GM12872 (cell line): ENCODE results near the gene KRTAP2-3.
"Not testable (repeated sequence)": the region's sequence is repeated elsewhere in the genome, so short reads cannot be mapped to it uniquely, and the experiment has no call there.

Experiments used
- TF ChIP-seq, protein P1 (sequence below): IDR thresholded peaks from 3 replicates; pipeline ENCODE4 v1.5.1; 2011; ENCODE audit warnings: low read depth, mild to moderate bottlenecking, low read length, moderate library complexity; ENCODE audit not compliant: insufficient read depth

Gene KRTAP2-3

GRCh38 chr17:41040783-41041571 lies 18.9 kb downstream of the KRTAP2-3 start, which contains the start of gene KRTAP1-1:
KRTAP1-1 (minus strand) TSS chr17:41041450; CDS start chr17:41041397, 53 bp downstream.
- TF ChIP-seq, protein P1, sequence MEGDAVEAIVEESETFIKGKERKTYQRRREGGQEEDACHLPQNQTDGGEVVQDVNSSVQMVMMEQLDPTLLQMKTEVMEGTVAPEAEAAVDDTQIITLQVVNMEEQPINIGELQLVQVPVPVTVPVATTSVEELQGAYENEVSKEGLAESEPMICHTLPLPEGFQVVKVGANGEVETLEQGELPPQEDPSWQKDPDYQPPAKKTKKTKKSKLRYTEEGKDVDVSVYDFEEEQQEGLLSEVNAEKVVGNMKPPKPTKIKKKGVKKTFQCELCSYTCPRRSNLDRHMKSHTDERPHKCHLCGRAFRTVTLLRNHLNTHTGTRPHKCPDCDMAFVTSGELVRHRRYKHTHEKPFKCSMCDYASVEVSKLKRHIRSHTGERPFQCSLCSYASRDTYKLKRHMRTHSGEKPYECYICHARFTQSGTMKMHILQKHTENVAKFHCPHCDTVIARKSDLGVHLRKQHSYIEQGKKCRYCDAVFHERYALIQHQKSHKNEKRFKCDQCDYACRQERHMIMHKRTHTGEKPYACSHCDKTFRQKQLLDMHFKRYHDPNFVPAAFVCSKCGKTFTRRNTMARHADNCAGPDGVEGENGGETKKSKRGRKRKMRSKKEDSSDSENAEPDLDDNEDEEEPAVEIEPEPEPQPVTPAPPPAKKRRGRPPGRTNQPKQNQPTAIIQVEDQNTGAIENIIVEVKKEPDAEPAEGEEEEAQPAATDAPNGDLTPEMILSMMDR: not testable (repeated sequence)

DNA sequence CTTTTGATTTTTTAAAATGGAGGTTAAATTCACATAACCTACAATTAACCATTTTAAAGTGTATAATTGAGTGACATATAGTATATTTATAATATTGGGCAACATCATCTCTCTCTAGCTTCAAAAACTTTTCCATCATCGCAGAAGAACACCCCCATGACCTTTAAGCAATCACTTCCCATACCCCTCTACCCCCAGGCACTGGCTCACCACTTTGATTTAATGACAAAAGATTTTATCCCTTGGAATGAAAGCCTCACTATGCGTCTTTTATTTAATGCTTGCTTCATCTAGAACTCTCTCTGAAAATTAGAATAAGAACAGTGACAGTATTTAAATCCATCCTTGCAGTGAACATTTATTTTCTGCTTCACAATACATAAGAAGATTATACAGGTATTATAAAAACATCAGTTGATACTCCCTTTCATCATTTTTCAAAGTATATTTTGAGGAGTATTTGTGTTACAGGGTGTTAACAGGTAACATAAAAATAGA lies 22.0 kb downstream of the KRTAP2-3 start:
- TF ChIP-seq, protein P1: no peak

GRCh38 chr17:41034346-41034935 lies 25.5 kb downstream of the KRTAP2-3 start, which contains the start of gene KRTAP1-3:
KRTAP1-3 (minus strand) TSS chr17:41034874; CDS start chr17:41034821, 53 bp downstream.
- TF ChIP-seq, protein P1: not testable (repeated sequence)

DNA sequence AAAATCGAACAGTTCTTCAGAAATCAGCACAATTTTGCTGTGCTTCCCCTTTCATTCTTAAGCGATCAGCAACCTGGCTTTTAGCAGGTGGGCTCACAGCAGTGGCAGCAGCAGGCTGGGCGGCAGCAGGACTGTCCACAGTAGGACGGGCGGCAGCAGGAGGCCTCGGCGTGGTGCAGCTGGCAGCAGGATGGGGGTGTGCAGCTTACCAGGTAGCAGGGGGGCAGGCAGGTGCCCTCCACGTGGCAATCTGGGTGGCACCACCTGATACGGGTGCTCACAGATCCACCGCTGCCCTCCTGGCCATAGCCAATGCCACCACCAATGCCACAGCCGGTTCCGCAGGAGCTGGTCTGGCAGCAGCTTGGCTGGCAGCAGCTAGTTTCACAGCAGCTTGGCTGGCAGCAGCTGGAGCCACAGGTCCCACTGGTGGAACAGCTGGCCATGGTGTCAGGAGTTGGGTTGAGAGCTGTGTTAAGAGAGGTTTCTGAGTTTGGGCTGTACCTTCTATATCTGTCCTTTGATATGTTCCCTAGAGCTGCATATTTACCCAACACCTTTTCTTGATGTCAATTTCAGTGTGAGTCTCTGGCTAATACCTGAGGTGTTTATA lies 30.2 kb downstream of the KRTAP2-3 start, which contains the start of gene KRTAP1-4:
KRTAP1-4 (minus strand) TSS at position 563 of the 613 bp plus-strand sequence; CDS start at position 446, 117 bp downstream.
- TF ChIP-seq, protein P1: no peak

GRCh38 chr17:41026715-41027471 lies 33.0 kb downstream of the KRTAP2-3 start, which contains the start of gene KRTAP1-5:
KRTAP1-5 (minus strand) TSS chr17:41027208; CDS start chr17:41027155, 53 bp downstream.
- TF ChIP-seq, protein P1: no peak

GRCh38 chr17:41024697-41025096 lies 35.2 kb downstream of the KRTAP2-3 start:
- TF ChIP-seq, protein P1: no peak

GRCh38 chr17:41020336-41020735 lies 39.6 kb downstream of the KRTAP2-3 start:
- TF ChIP-seq, protein P1: no peak
